Thyroid gland (tissue), 4 donors: ENCODE measurements around the gene OTUB1. TPM values are rescaled to one million over a fixed set of nuclear protein-coding genes. Genes with fewer than 3 reads are reported as not detected.

Source experiments
- DNase-seq, 2 donors: peaks; one replicate each; pipeline ENCODE4 v3.0.0-alpha.2; 2019
- H3K27ac ChIP-seq, 3 donors: fragments of 200-600 bp; sonication (generic); 1 replicate in 2 of 3; 2 replicates in 1 of 3; pipeline ENCODE4 v1.5.1; 2016 to 2019; ENCODE audit warnings: mild to moderate bottlenecking in 1 of 3, moderate library complexity in 1 of 3
- H3K27me3 ChIP-seq: fragments of 200-600 bp; sonication (generic); one replicate; pipeline ENCODE4 v1.5.1; 2019
- H3K36me3 ChIP-seq, 2 donors: fragments of 200-600 bp; sonication (generic); one replicate each; pipeline ENCODE4 v1.5.1; 2016 to 2019
- H3K4me1 ChIP-seq, 2 donors: fragments of 200-600 bp; sonication (generic); one replicate each; pipeline ENCODE4 v1.5.1; 2017 to 2019
- H3K4me3 ChIP-seq, 3 donors: fragments of 200-600 bp; sonication (generic); replicated peaks in 1 of 3; 1 replicate in 2 of 3; 2 replicates in 1 of 3; pipeline ENCODE4 v1.5.1; 2016; ENCODE audit warnings: mild to moderate bottlenecking in 1 of 3
- H3K9me3 ChIP-seq: fragments of 200-600 bp; sonication (generic); one replicate; pipeline ENCODE4 v1.5.1; 2017
- CTCF ChIP-seq, 6 experiments: fragments of 200-600 bp in 3 of 6; fragments of 450-650 bp in 3 of 6; sonication (generic) in 3 of 6; IDR thresholded peaks; one replicate each; pipeline ENCODE4 v1.5.1; 2016 to 2019; ENCODE audit warnings: antibody characterized with exemption in 6 of 6, mild to moderate bottlenecking in 2 of 6, inconsistent platforms in 1 of 6, moderate library complexity in 1 of 6
- POLR2A ChIP-seq, 2 donors: fragments of 450-650 bp; IDR thresholded peaks; one replicate each; pipeline ENCODE4 v1.6.1; 2017; ENCODE audit warnings: antibody characterized with exemption in 2 of 2, mild to moderate bottlenecking in 2 of 2, moderate library complexity in 1 of 2
- WGBS, 2 donors: methylation state at CpG; one replicate each; pipeline ENCODE4 v1.1.5; 2017; 5-methylcytosine and 5-hydroxymethylcytosine counted together
- intact Hi-C: fragments of 100-400 bp; cut with DNase I; formaldehyde crosslinking; loops from one replicate; pipeline ENCODE4 v1.15.1; 2023
- total RNA-seq, 4 donors: library from RNA; depleted of rRNA; stranded (reverse); fragments of >200 nt; gene quantifications; one replicate each; pipeline ENCODE4 v1.2.3, GENCODE V29; 2016

The OTUB1 gene
- total RNA-seq, 4 donors from 2014 or later: 62.3 to 130 (median 76.1) TPM

- intact Hi-C loops: no loop called here
- Histone ChIP-seq H3K4me3 (no peak overlapping the region), H3K36me3 (no peaks in the 10 kb centered on the region), H3K27me3 (no peaks in the 10 kb centered on the region), H3K27ac (no peak overlapping the region), H3K4me1 (peaks cover 25 to 29% of the 10 kb centered on the region in 2 donors), H3K9me3 (no peaks in the 10 kb centered on the region)
- WGBS, 2 donors: 3 to 17% methylated on average over 17 to 20 of the region's 22 CpGs
- TF ChIP-seq POLR2A (IDR thresholded peaks at IDR 0.05) (no peak), CTCF (IDR thresholded peaks at IDR 0.05) (no peak)
- DNase-seq: peak; percentile 63 to 70
These were observed 42.3 kb downstream of the OTUB1 start for GRCh38 chr11:64028398-64029115.

GRCh38 chr11:64029773-64030172 lies 43.5 kb downstream of the OTUB1 start:
- intact Hi-C loops: no loop called here
- Histone ChIP-seq H3K27ac (no peak overlapping the region), H3K9me3 (no peaks in the 10 kb centered on the region), H3K4me1 (peaks cover 25 to 29% of the 10 kb centered on the region in 2 donors), H3K27me3 (no peaks in the 10 kb centered on the region), H3K36me3 (no peaks in the 10 kb centered on the region), H3K4me3 (no peak overlapping the region)
- WGBS, 2 donors: 76 to 79% methylated on average over 8 of the region's 8 CpGs
- no peak for DNase-seq
- TF ChIP-seq CTCF (IDR thresholded peaks at IDR 0.05): no peak
- no peak for TF ChIP-seq POLR2A (IDR thresholded peaks at IDR 0.05)

GRCh38 chr11:64031001-64031400 lies 44.8 kb downstream of the OTUB1 start:
- 66 to 71% methylated on average over 3 of the region's 3 CpGs for WGBS, 2 donors
- Histone ChIP-seq H3K36me3 (no peaks in the 10 kb centered on the region), H3K27me3 (no peaks in the 10 kb centered on the region), H3K9me3 (no peaks in the 10 kb centered on the region), H3K4me3 (no peak overlapping the region), H3K4me1 (peaks cover 25 to 36% of the 10 kb centered on the region in 2 donors), H3K27ac (peak overlapping the region; percentile 44 to 79 (median 50))
- intact Hi-C loops: no loop called here
- DNase-seq: peak; percentile 42 to 49
- TF ChIP-seq POLR2A (IDR thresholded peaks at IDR 0.05) (no peak), CTCF (IDR thresholded peaks at IDR 0.05) (no peak)

- H3K27me3 ChIP-seq: no peaks in the 10 kb centered on the region
- no peaks in the 10 kb centered on the region for H3K36me3 ChIP-seq
- intact Hi-C loops: no loop called here
- TF ChIP-seq POLR2A (IDR thresholded peaks at IDR 0.05) (no peak), CTCF (IDR thresholded peaks at IDR 0.05) (no peak)
- 87 to 100% methylated on average over 4 of the region's 4 CpGs for WGBS, 2 donors
- H3K4me1 ChIP-seq: peaks cover 30 to 46% of the 10 kb centered on the region in 2 donors
- H3K4me3 ChIP-seq: no peak overlapping the region
- no peak for DNase-seq
- H3K27ac ChIP-seq: peak overlapping the region; percentile 44 to 58 (median 50)
- H3K9me3 ChIP-seq: no peaks in the 10 kb centered on the region
These were observed 45.8 kb downstream of the OTUB1 start for GRCh38 chr11:64032050-64032449.

GRCh38 chr11:64034411-64034811 lies 48.2 kb downstream of the OTUB1 start:
- H3K9me3 ChIP-seq: no peaks in the 10 kb centered on the region
- intact Hi-C loops: no loop called here
- TF ChIP-seq POLR2A (IDR thresholded peaks at IDR 0.05) (no peak), CTCF (IDR thresholded peaks at IDR 0.05) (no peak)
- no peak for DNase-seq
- H3K27me3 ChIP-seq: no peaks in the 10 kb centered on the region
- no peaks in the 10 kb centered on the region for H3K36me3 ChIP-seq
- H3K4me1 ChIP-seq: peaks cover 16 to 32% of the 10 kb centered on the region in 2 donors
- WGBS, 2 donors: 79 to 84% methylated on average over 8 to 9 of the region's 9 CpGs
- no peak overlapping the region for H3K4me3 ChIP-seq
- no peak overlapping the region for H3K27ac ChIP-seq
